Occipital lobe (tissue), 2 donors: Measurements from ENCODE around the gene RBM23. TPM values are rescaled to one million over a fixed set of nuclear protein-coding genes. Genes with fewer than 3 reads are reported as not detected.
A peak's percentile ranks its signal among the peaks of the same experiment; 100 is the strongest.
"Not testable (repeated sequence)": the region's sequence is repeated elsewhere in the genome, so short reads cannot be mapped to it uniquely, and the experiment has no call there.

Experiments used
- DNase-seq: peaks from one replicate; lab custom pipeline; 2025; lab: John Stamatoyannopoulos, UW
- total RNA-seq: library from RNA; depleted of rRNA; stranded (reverse); fragments of >200 nt; gene quantifications from one replicate; pipeline ENCODE4 v1.2.3, GENCODE V29; 2014

Gene RBM23
- 78.6 TPM for total RNA-seq

DNA sequence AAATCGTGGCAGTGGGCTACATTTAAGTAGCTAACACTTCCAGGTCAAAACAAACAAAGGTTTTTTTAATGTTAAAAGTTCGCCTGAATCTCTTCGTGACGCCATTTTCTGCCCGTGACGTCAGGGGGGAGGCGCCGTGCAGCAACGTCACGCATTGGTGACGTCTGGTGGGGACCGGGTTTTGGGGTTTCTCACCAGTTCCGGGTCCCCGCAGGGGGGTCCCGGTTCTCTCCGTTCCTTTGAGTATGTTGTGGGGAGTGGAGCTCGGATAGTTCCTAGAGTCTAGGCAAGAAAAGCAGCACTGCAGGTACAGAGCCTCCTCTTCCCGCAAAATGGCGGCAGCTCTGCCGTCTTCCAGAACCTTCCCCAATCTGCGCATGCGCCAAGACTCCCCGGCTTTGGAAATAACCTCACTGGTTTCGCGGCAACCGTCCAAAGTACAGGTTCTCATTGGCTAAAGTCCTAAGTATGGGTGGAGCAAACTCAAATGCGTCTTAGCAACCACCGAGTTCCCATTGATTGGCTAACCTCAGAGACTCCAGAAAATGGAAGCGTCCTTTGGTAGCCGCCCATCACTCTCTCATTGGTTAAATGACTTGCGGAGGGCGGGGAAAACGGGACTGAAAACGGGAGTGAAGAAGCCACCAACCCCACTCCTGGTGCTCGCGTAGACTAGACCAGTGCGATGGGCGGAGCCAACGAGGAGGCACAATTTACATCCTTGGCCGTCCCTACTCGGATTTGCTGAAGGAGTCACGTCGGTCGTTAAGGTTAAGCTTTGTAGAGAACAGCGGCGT, at the start of gene RBM23:
Gene RBM23 (minus strand): TSS at position 346 of the 797 bp plus-strand sequence.
- peak; percentile 99 for DNase-seq

DNA sequence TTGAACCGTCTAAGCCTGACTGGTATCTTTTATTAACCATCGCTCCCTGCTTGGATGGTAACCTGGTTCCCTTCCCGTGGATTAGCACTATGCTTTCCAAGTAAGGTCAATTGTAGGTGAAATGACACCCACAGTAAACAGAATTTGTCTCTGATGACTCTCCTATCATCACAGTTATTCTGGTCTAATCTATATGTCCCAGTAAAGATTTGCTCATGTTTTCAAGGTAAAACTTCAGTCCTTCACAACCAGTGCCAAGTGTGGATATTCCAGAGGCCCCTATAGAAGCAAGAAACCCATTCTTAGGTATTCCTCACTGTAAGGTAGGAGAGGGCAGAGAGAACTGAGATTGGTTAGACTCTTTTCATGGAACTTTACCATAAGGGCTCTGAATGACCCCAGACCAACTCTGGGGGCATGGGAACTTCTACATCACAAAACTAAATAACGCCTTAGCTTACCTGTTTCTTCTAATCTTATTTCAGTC, 47.9 kb upstream of the RBM23 start:
- DNase-seq: no peak

DNA sequence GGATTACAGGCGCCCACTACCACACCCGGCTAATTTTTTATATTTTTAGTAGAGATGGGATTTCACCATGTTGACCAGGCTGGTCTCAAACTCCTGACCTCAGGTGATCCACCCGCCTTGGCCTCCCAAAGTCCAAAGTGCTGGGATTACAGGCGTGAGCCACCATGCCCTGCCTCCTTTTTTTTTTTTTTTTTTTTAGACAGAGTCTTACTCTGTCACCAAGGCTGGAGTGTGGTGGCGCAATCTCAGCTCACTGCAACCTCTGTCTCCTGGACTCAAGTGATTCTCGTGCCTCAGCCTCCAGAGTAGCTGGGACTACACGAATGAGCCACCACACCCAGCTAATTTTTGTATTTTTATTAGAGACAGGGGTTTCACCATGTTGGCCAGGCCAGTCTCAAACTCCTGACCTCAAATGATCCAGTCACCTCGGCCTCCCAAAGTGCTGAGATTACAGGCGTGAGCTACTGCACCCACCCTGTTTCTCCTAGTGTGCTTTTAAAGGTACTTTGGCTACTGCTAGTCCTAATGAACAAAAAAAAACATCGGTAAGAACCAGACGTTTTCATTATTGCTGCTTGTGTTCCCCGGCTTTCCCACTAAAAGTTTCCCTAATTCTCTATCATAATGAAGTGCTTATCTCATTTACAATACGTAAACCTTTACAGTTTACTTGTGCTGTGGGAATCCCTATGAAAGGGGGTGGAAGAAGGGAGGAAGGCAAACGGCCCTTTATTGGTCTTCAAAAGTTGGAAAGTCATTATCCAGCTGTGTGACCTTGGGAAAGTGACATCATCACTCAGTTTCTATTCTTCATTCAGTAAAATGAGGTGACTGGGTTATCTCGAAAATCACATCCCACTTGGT, 47.2 kb upstream of the RBM23 start:
- not testable (repeated sequence) for DNase-seq

DNA sequence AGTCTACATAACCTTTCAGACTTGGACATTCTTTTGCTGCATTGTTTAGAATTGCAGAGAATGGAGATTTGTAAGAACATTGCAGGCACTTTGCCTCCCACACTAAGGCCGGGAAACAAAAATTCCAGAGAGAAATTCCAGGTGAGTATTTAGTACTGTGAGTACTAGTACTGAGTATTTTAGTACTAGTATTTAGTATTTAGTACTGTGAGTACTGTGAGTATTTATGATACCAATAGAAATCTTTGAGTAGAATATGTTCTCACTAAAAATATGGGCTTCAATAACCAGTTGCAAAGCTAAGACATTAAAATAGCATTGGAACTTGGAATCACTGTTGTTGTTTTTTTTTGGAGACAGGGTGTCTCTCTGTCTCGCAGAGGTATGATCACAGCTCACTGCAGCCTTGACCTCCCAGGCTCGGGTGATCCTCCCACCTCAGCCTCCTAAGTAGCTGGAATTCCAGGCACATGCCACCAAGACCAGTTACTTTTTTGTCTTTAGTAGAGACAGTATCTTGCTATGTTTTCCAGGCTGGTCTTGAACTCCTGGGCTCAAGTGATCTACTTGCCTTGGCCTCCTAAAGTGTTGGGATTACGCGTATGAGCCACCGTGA, 43.2 kb upstream of the RBM23 start:
- no peak for DNase-seq

DNA sequence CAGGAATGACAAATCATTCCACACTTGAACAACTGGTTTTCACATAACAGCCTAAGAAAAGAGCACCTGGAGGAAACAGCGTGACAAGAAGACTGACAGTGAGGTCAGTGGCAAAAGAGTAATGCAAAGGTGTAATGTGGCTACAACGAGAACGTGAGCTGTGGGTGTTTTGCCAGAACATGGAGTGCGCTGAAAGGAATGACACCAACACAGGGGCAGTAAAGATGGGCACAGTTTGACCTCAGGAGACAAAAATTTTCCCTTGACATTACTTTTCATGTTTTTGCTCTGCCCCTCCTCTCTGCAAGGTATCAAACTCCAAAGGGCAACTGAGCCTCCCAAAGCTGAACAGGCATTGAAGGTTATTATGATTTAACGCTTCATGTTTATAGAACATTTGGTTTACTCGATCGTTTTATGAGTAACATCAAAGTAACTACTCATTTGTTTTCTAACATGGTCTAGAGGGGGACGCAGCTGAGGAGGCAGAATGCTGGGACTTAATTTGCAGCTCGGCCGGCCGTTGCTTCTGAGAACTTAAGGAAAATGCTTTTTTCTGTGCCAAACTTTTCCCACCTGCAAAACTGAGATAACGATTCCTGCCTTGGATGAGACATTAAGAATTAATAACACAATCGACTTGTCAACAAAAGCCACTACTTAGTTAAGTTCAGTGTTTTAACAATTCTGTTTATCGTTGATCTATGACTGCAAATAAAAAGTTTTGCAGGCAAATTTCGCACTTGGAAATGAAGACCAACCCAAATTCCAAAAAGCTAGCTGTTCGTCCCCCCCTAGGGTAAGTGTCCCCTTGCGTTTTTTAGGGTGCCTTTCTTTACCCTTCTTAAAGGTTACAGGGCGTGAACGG, 37.0 kb upstream of the RBM23 start:
- DNase-seq: no peak

DNA sequence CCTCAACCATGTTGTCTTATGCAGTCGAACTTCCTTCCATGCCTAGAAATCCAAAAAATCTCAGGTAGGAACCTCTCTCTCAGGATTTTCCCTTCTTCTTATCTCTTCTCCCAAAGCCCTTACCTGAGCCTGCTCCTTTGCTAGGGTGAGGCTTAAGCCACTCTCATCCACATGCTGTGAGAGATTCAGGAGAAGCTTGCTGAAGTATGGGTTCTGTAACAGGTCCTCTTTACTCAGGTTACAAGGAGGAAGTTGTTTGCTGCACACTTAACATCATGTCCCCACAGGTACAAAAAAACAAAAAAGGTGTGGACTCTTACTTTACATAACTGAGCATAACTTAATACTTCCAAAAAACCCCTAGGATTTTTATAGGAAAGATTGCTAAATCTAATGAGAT, 33.5 kb upstream of the RBM23 start:
- no peak for DNase-seq

DNA sequence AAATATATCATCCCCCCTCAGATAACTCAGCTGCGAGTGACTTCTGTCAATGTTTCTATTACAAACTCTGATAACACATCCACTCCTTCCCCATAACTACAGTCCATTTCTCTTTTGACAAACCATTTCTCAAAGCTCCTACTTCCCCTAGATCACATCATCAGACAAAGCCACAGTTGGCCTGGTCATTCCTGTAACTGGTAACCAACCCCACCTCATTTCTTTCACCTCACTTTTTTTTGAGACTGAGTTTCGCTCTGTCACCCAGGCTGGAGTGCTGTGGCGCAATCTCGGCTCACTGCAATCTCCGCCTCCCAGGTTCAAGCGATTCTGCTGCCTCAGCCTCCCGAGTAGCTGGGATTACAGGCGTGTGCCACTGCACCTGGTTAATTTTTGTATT, 32.8 kb upstream of the RBM23 start:
- not testable (repeated sequence) for DNase-seq

DNA sequence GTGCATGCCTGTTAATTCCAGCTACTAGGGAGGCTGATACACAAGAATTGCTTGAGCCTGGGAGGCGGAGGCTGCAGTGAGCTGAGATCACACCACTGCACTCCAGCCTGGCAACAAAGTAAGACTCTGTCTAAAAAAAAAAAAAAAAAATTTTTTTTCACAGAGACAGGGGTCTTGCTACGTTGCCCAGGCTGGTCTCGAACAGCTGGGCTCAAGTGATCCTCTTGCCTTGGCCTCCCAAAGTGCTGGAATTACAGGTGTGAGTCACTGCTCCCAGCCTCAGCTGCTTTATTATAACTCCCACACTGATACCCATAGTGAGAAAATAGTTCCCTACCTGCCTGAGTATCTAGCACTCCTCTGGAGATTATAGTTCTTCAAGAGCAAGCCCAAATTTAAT, 26.7 kb upstream of the RBM23 start:
- DNase-seq: no peak

DNA sequence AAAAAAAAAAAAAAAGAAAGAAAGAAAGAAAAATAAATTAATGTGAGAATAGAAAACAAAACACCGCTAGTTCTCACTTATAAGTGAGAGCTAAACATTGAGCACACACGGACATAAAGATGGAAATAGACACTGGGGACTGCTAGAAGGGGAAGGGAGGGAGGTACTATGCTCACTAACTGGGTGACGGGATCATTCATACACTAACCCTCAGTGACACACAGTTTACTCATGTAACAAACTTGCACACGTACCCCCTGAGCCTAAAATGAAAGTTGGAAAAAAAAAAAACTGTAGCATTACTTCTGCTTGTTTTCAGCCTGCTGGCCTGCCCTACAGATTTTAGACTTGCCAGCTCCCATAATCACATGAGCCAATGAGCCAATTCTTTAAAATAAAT, 20.7 kb upstream of the RBM23 start:
- no peak for DNase-seq

DNA sequence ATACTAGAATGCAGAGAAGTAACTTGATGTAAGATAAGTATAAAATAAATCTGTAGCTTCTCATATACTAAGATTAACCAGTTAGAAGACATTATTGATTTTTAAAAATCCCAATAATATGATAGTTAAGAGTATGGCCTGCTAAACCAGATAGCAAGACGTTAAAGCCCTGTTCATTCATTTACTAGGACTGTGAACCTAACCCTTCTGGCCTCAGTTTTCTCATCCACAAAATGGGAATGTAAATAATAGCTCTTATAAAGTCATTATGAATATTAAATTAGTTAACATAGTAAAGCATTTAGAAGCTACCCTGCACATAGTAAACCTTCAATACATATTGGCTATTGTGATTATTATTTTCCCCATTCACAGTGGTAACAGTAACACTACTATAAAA, 16.2 kb upstream of the RBM23 start:
- DNase-seq: no peak

DNA sequence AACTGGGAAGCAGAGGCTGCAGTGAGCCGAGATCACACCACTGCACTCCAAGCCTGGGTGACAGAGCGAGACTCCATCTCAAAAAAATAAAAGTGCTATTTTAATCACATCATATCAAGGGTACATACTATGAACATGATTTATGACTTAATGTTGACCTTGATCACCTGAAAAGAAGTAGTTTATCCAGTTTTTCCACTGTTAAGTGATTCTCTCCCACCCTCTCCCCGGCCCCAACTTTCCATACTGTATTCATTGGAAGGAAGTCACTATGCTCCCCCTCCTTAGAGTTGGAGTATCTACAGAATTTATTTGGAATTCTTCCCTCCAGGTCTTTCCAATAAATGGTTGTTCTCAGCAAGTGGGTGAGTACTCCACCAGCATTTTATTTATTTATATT, 13.2 kb upstream of the RBM23 start:
- no peak for DNase-seq

DNA sequence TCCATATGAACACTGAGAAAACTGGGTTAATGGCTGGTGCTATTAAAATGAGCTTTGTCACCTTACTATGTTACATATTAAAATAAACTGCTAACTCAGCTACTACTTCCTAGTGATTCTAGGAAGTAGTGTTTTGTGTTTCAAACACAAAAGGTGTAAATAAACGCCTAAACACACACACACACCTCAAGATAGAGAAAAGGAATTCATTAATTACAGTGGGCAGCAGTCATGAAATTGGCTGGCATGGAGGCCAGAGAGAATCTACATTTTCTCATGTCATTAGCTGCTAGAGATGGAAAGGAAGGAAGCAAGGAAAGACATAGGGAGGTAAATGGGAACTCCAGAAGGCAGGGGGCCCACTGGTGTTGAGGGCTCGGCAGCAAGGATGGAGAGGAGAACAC, 11.0 kb upstream of the RBM23 start:
- DNase-seq: no peak

DNA sequence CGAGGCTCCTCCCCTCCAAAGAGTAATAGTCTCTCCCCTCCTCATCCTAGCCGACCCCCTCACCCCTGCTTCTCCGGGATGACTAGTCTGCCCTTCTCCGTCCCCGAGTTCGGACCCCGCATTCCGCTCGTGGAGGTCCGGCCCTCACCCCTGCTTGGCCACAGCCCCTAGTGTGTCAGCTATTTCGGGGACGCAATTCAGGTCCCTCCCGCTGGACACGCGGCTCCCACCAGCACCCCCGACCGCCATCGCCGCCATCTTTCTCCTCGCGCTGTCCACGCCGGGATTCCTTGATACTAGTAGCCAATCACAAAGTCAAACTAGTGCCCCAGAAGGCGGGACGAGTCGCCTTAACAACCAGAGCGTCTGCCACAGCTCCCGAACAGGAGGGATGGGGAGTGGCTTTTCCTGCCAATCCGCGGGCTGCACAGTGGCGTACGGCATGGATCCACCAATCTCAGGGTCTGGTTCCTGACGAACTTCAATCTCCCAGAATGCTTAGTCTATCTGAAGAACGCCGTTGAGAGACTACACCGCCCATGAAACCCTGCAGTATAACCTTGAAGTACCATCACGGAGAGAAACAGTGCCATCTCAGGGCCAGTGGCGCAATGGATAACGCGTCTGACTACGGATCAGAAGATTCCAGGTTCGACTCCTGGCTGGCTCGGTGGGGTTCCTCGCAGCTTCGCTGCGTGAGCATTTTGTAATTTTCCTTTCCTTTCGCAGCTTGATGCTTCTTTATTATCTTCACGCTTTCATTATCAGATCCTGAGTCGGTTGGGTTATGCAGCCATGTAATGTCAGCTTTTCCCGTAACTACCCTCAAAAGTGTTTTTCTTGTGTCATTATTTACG, 10.4 kb upstream of the RBM23 start, which contains the start of gene PRMT5:
Gene PRMT5 (minus strand): TSS at position 273 of the 857 bp plus-strand sequence. CDS start 15 bp downstream, at position 258.
- DNase-seq: peak; percentile 99

DNA sequence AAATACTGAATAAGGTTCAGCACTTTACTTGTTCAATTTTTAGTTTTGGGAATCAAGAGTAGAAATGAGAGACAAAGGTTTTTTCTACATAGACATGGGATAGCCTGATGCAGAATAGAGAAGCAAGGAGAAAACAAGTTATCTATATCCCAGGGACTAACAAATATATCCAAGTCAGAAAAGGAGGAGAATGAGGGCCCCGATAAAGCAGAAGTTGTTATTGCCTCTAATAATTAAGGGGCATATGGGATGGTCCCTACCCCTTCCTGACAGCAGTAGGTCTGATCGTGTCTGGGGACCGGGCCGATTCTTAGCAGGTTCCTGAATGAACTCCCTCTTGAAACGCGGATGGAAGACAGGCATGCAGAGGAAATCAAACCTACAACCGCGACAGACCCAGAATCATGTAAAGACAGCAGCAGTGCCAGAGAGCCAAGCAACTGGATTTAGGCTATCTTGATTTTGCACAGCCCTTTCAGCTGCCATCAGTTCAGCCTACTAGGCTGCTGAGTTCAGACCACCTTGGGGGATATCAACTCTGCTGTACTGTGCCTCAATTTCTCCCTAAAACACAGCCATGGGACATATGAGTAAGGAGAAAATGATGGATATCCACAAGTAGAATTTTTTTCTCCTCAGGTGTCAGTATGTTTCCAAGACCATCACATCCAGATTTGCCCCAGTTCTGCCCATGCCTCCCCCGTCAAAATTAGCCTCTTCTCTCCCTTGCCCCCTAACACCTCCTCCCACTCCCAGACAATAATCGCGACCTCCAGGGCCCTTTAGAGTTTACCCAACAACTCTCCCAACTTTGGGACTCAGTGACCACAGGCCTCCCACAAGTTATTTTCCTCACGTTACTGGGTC, 9.5 kb upstream of the RBM23 start:
- no peak for DNase-seq

DNA sequence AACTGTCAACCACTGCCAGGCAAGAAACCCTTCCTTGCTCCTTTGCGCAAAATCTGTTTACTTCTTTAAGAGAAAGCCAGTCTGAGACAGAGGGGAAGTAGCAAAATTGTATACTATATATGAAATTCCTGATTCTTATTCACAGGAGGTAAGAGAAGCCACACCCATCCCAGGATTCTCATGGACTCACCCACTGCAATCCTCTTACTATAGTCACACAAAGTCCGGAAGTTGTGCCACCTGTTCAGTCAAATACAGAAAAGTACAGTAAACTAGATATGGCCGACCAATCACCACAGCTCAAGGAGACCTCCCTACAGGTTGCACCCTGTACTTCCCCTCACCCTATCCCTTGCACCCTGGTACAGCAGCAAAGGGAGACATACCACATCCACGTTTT, 7.4 kb upstream of the RBM23 start:
- DNase-seq: no peak

DNA sequence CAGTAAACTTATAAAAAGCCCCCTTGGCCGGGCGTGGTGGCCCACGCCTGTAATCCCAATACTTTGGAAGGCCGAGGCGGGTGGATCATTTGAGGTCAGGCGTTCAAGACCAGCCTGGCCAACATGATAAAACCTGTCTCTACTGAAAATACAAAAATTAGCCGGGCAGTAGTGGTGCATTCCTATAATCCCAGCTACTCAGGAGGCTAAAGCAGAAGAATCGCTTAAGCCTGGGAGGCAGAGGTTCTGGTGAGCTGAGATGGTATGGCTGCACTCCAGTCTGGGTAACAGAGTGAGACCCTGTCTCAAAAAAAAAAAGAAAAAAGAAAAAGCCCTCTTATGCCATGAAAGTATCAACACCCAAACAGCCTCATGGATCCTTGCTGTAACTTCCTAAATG, 6.6 kb upstream of the RBM23 start:
- DNase-seq: no peak

DNA sequence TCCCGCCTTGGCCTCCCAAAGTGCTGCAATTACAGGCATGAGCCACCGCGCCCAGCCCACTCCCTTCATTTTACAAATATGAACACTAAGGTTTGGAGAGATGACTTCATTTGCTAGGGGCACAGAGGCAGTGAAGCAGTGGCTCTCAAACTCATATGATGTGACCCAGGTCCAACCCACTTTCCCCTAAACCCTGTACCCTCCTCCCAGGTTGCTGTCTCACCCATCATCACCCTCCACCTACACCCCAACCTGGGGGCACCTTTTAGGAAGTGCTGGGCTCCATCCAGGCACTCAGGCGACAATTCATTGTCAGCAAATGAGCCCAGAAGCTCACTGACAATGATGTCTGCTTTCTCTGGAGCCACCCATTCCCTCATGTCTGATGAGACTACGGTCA, 4.8 kb upstream of the RBM23 start:
- no peak for DNase-seq

DNA sequence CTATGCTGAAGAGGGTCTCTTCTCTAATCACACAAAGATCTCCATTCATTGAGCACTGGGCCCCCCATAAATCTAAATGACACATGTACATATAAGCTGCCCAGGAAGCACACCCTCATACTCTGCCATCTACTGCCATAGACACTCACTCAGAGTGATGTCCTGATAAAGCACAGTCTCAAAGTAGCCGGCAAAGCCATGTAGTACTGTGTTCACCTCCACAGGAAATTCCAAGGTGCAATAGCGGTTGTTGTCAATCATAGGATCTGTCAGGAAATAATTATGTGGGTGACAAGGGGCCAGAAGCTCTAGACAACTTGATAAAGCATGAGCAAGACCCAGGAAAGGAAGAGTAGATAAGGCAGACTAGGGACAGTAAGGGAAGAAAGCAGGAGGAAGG, 3.3 kb upstream of the RBM23 start:
- DNase-seq: no peak

DNA sequence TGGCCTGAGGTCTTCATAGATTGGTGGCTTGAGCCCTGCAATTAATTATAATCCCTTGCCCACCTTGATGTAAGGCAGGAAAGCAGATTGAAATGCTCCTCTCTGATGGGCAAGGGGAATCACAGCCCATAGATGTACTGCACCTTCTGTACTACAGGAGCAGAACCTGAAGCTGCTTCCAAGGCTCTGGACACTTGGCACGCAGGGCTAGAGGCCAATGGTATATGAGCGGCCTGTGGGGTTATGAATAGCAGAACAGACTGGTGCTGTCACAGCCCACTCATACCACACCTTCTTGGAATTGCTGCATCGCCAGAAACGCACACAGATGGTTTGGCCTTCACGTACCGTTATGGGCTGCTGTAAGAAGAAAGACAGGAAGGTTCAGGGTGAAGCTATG, 1.7 kb upstream of the RBM23 start:
- DNase-seq: no peak
